IMR-90 (cell line): ENCODE measurements around the gene DLX3. TPM values are rescaled to one million over a fixed set of nuclear protein-coding genes. Genes with fewer than 3 reads are reported as not detected.

ENCODE experiments used
- ATAC-seq: fragments of 200-7000 bp; cut with Tn5 transposase; 2 replicates; pipeline ENCODE4 v1.9.1; 2020; ENCODE audit warnings: low read depth, mild to moderate bottlenecking, moderate library complexity
- BruUV-seq: library from RNA; stranded (reverse); fragments of 400-500 nt; replicated peaks from 2 replicates; lab custom pipeline; 2021; lab: Mats Ljungman, UMichigan
- CTCF ChIA-PET: fragments of 300-600 bp; formaldehyde crosslinking; extraction: SDS; loops from one replicate; lab custom pipeline; 2021; ENCODE audit warnings: antibody characterized with exemption; lab: Yijun Ruan, JAX
- POLR2A ChIA-PET: fragments of 300-600 bp; sonication (Branson Sonifier 250); formaldehyde crosslinking; loops from one replicate; lab custom pipeline; 2022; ENCODE audit warnings: antibody characterized with exemption; ENCODE audit not compliant: unreplicated experiment; lab: Charles Lee
- DNase-seq: peaks from one replicate; pipeline ENCODE4 v3.0.0; 2013
- H2AFZ ChIP-seq: replicated peaks from 2 replicates; pipeline ENCODE3; 2013; ENCODE audit warnings: low read length, mild to moderate bottlenecking; ENCODE audit not compliant: poor library complexity
- H2AK5ac ChIP-seq: 2 replicates; pipeline ENCODE4 v1.6.1; 2013; ENCODE audit warnings: low read depth, low read length, inconsistent platforms
- H2AK9ac ChIP-seq: replicated peaks from 2 replicates; pipeline ENCODE3; 2013; ENCODE audit warnings: mild to moderate bottlenecking, low read depth, low read length, moderate library complexity; ENCODE audit not compliant: poor library complexity
- H2BK120ac ChIP-seq: 2 replicates; pipeline ENCODE4 v1.6.1; 2013; ENCODE audit warnings: low read depth, low read length, inconsistent platforms
- H2BK15ac ChIP-seq: 3 replicates; pipeline ENCODE4 v1.6.1; 2013; ENCODE audit warnings: low read depth, low read length, inconsistent platforms
- H2BK20ac ChIP-seq: 2 replicates; pipeline ENCODE4 v1.6.1; 2013; ENCODE audit warnings: low read depth, mild to moderate bottlenecking, inconsistent platforms, low read length, moderate library complexity
- H2BK5ac ChIP-seq: 2 replicates; pipeline ENCODE4 v1.6.1; 2013; ENCODE audit warnings: mild to moderate bottlenecking, low read depth, low read length, inconsistent platforms; ENCODE audit not compliant: poor library complexity, severe bottlenecking
- H3K14ac ChIP-seq: replicated peaks from 2 replicates; pipeline ENCODE4 v1.6.1; 2013; ENCODE audit warnings: low read depth, low read length, inconsistent platforms
- H3K18ac ChIP-seq: 2 replicates; pipeline ENCODE4 v1.6.1; 2013; ENCODE audit warnings: low read depth, low read length, control low read depth
- H3K23ac ChIP-seq: 2 replicates; pipeline ENCODE4 v1.6.1; 2013; ENCODE audit warnings: low read depth, low read length, inconsistent platforms
- H3K27ac ChIP-seq: 2 replicates; pipeline ENCODE4 v1.5.1; 2013; ENCODE audit warnings: mild to moderate bottlenecking, control low read depth, low read length; ENCODE audit not compliant: insufficient read depth
- H3K27me3 ChIP-seq: 2 replicates; pipeline ENCODE4 v1.6.1; 2013; ENCODE audit warnings: low read length; ENCODE audit not compliant: control insufficient read depth, insufficient read depth
- H3K36me3 ChIP-seq: 2 replicates; pipeline ENCODE4 v1.6.1; 2013; ENCODE audit warnings: low read length, mixed read lengths; ENCODE audit not compliant: control insufficient read depth, insufficient read depth
- H3K4ac ChIP-seq: 2 replicates; pipeline ENCODE4 v1.6.1; 2013; ENCODE audit warnings: low read depth, low read length, inconsistent platforms
- H3K4me1 ChIP-seq: 2 replicates; pipeline ENCODE4 v1.6.1; 2013; ENCODE audit warnings: low read length, mixed read lengths; ENCODE audit not compliant: control insufficient read depth, insufficient read depth
- H3K4me2 ChIP-seq: 2 replicates; pipeline ENCODE4 v1.6.1; 2013; ENCODE audit warnings: low read depth, mild to moderate bottlenecking, control low read depth, low read length, moderate library complexity
- H3K4me3 ChIP-seq: 2 replicates; pipeline ENCODE4 v1.5.1; 2013; ENCODE audit warnings: low read depth, mild to moderate bottlenecking, control low read depth, low read length, moderate library complexity; ENCODE audit not compliant: insufficient read depth
- H3K56ac ChIP-seq: 2 replicates; pipeline ENCODE4 v1.6.1; 2013; ENCODE audit warnings: low read length, inconsistent platforms; ENCODE audit not compliant: insufficient read depth; ENCODE audit errors: extremely low read depth
- H3K79me1 ChIP-seq, 2 experiments: 2 replicates each; pipeline ENCODE4 v1.6.1; 2013; ENCODE audit warnings: low read length in 2 of 2, inconsistent platforms in 1 of 2, low read depth in 1 of 2
- H3K9ac ChIP-seq: 2 replicates; pipeline ENCODE4 v1.6.1; 2013; ENCODE audit warnings: low read depth, low read length, control low read depth
- H3K9me1 ChIP-seq: 2 replicates; pipeline ENCODE4 v1.6.1; 2013; ENCODE audit warnings: low read length, inconsistent platforms; ENCODE audit not compliant: insufficient read depth
- H3K9me3 ChIP-seq: 2 replicates; pipeline ENCODE4 v1.6.1; 2013; ENCODE audit warnings: low read length; ENCODE audit not compliant: control insufficient read depth, insufficient read depth
- H4K20me1 ChIP-seq: 2 replicates; pipeline ENCODE4 v1.6.1; 2013; ENCODE audit warnings: low read length, inconsistent platforms; ENCODE audit not compliant: insufficient read depth
- H4K5ac ChIP-seq: 2 replicates; pipeline ENCODE4 v1.6.1; 2013; ENCODE audit warnings: mild to moderate bottlenecking, low read depth, low read length, control low read depth
- H4K8ac ChIP-seq, 2 experiments: 2 replicates each; pipeline ENCODE4 v1.6.1; 2013; ENCODE audit warnings: low read depth in 2 of 2, low read length in 2 of 2, control low read depth in 1 of 2, inconsistent platforms in 1 of 2
- H4K91ac ChIP-seq: 2 replicates; pipeline ENCODE4 v1.6.1; 2013; ENCODE audit warnings: low read depth, low read length, inconsistent platforms; ENCODE audit not compliant: insufficient read depth
- BHLHE40 ChIP-seq: fragments of 150-350 bp; IDR thresholded peaks from 2 replicates; pipeline ENCODE4 v1.6.1; 2016; ENCODE audit warnings: mild to moderate bottlenecking, low read depth, low read length
- CEBPB ChIP-seq: IDR thresholded peaks from 2 replicates; pipeline ENCODE4 v1.6.1; 2012; ENCODE audit warnings: low read depth, low read length, improper control_type of control experiment
- CHD1 ChIP-seq: IDR thresholded peaks from 2 replicates; pipeline ENCODE4 v1.6.1; 2012; ENCODE audit warnings: low read depth, low read length, improper control_type of control experiment
- CTCF ChIP-seq: conservative IDR thresholded peaks from 2 replicates; pipeline ENCODE4 v1.5.1; 2012; ENCODE audit warnings: mild to moderate bottlenecking, low read depth, low read length, improper control_type of control experiment
- ELK1 ChIP-seq: fragments of 150-350 bp; IDR thresholded peaks from 2 replicates; pipeline ENCODE4 v1.6.1; 2016; ENCODE audit warnings: low read depth, mild to moderate bottlenecking, low read length, moderate library complexity, borderline replicate concordance
- FOS ChIP-seq: fragments of 150-350 bp; IDR thresholded peaks from 2 replicates; pipeline ENCODE4 v1.6.1; 2016; ENCODE audit warnings: low read depth, low read length
- MAFK ChIP-seq: IDR thresholded peaks from 2 replicates; pipeline ENCODE4 v1.6.1; 2012; ENCODE audit warnings: low read depth, low read length, improper control_type of control experiment
- MAZ ChIP-seq: IDR thresholded peaks from 2 replicates; pipeline ENCODE4 v1.6.1; 2012; ENCODE audit warnings: low read depth, mild to moderate bottlenecking, low read length, improper control_type of control experiment, moderate library complexity, borderline replicate concordance
- MXI1 ChIP-seq: IDR thresholded peaks from 2 replicates; pipeline ENCODE4 v1.6.1; 2012; ENCODE audit warnings: low read depth, mild to moderate bottlenecking, low read length, moderate library complexity, borderline replicate concordance
- NFE2L2 ChIP-seq: fragments of 150-350 bp; IDR thresholded peaks from 2 replicates; pipeline ENCODE4 v1.6.1; 2016; ENCODE audit warnings: low read depth, mild to moderate bottlenecking, low read length
- POLR2A ChIP-seq: IDR thresholded peaks from 2 replicates; pipeline ENCODE4 v1.6.1; 2012; ENCODE audit warnings: mild to moderate bottlenecking, low read depth, low read length
- RAD21 ChIP-seq: IDR thresholded peaks from 2 replicates; pipeline ENCODE4 v1.6.1; 2012; ENCODE audit warnings: low read length, improper control_type of control experiment
- RCOR1 ChIP-seq: IDR thresholded peaks from 2 replicates; pipeline ENCODE4 v1.6.1; 2012; ENCODE audit warnings: mild to moderate bottlenecking, low read length, improper control_type of control experiment; ENCODE audit not compliant: insufficient replicate concordance
- RFX5 ChIP-seq: IDR thresholded peaks from 2 replicates; pipeline ENCODE4 v1.8.0; 2012; ENCODE audit warnings: low read depth, mild to moderate bottlenecking, low read length, moderate library complexity
- SMC3 ChIP-seq: fragments of 150-350 bp; IDR thresholded peaks from 2 replicates; pipeline ENCODE4 v1.6.1; 2016; ENCODE audit warnings: low read depth, mild to moderate bottlenecking, antibody characterized with exemption, low read length, moderate library complexity
- USF2 ChIP-seq: fragments of 150-350 bp; IDR thresholded peaks from 2 replicates; pipeline ENCODE4 v1.6.1; 2017; ENCODE audit warnings: mild to moderate bottlenecking, antibody characterized with exemption, low read length, low read depth
- WGBS, 2 experiments: methylation state at CpG; one replicate each; pipeline versions ENCODE4 v1.1.5 to v1.1.7; 2013; ENCODE audit warnings: missing lambda C conversion rate in 2 of 2; ENCODE audit not compliant: insufficient read length in 1 of 2; ENCODE audit errors: extremely low coverage in 2 of 2; 5-methylcytosine and 5-hydroxymethylcytosine counted together
- dilution Hi-C: fragments of 300-500 bp; cut with HindIII; formaldehyde crosslinking; loops from one replicate; pipeline ENCODE4 v1.14.3; 2018; ENCODE audit warnings: low sequenced_read_pairs; ENCODE audit not compliant: unreplicated experiment
- in situ Hi-C: fragments of 300-500 bp; cut with MboI; formaldehyde crosslinking; loops from 3 replicates; pipeline ENCODE4 v1.14.3; 2019; ENCODE audit warnings: low sequenced_read_pairs, inconsistent platforms, mixed read lengths
- intact Hi-C: fragments of 100-400 bp; cut with micrococcal nuclease; formaldehyde crosslinking; loops from 2 replicates; pipeline ENCODE4 v1.10.0; 2022
- polyA plus RNA-seq, 3 experiments: library from polyadenylated mRNA; depleted of rRNA; stranded (reverse); fragments of >200 nt; gene quantifications; 2 replicates each; pipeline ENCODE4 v1.2.3, GENCODE V29; 2012; ENCODE audit warnings: low replicate concordance in 1 of 3
- total RNA-seq: library from RNA; depleted of rRNA; stranded (reverse); fragments of >200 nt; gene quantifications from 2 replicates; pipeline ENCODE4 v1.2.3, GENCODE V29; 2012

Gene DLX3
- total and polyA plus RNA-seq, 2 of the 4 experiments (the other 2 are of a cell fraction): not detected

DNA sequence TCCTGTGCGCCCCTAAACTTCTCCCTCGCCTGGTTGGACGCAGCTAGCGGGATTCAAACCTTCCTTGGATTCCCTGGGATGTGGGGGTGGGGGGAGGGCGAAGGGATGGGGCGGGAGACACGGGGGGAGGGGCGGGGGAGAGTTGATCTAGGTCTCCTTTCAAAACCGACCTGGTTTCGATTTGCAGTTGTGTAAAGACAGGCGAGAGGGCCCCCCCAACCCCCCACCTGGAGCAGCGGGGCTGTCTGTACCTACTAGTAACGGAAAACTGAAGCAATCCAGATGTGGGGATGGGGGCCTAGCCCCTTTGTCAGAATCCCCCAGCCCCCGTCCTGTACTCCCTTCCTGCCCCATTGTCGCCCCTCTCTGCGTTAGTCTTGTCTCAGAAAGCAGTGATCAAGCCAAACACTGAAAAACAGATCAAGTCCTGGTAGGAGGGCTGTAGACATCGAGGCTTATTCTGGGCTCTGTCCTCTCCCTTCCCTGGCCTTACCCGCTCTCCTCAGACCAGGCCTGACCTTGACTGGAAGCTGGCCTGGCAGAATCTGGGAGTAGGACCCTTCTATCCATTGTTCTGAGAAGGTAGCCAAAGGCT lies 25.1 kb downstream of the DLX3 start:
- ATAC-seq (no peak), DNase-seq (no peak)
- dilution Hi-C loops: no loop called here
- Histone ChIP-seq H3K4me2 (no peak overlapping the region), H4K5ac (no peak overlapping the region), H3K4ac (no peak overlapping the region), H2BK20ac (no peak overlapping the region), H3K27ac (no peak overlapping the region), H3K4me1 (no peaks in the 10 kb centered on the region), H3K9me3 (peaks cover 16% of the 10 kb centered on the region), H2AFZ (peak overlapping the region; percentile 49), H3K79me1 (no peaks in the 10 kb centered on the region), H2AK5ac (no peak overlapping the region), H3K18ac (no peak overlapping the region), H2BK5ac (no peak overlapping the region), H2AK9ac (peak overlapping the region; percentile 34), H4K20me1 (no peaks in the 10 kb centered on the region; the same call in none of the 2 replicates), H2BK15ac (no peak overlapping the region), H3K9me1 (no peaks in the 10 kb centered on the region), H3K14ac (no peak overlapping the region), H3K9ac (no peak overlapping the region), H3K27me3 (peaks cover 98% of the 10 kb centered on the region), H3K23ac (no peak overlapping the region; the same call in 1 of the 2 replicates), H4K91ac (no peak overlapping the region), H3K36me3 (no peaks in the 10 kb centered on the region), H3K4me3 (no peak overlapping the region), H3K56ac (no peak overlapping the region), H2BK120ac (no peak overlapping the region), H4K8ac (no peak overlapping the region)
- in situ Hi-C loops: no loop called here
- no TSS peak for BruUV-seq
- TF ChIP-seq ELK1 (no peak), MAZ (no peak), RAD21 (no peak), MXI1 (no peak), USF2 (no peak), BHLHE40 (no peak), CHD1 (no peak), RCOR1 (no peak), RFX5 (no peak), SMC3 (no peak), CTCF (no peak), NFE2L2 (no peak), CEBPB (no peak), POLR2A (no peak), MAFK (no peak), FOS (no peak)
- WGBS, 2 experiments: no CpG with 5 or more reads among the region's 18 CpGs
- POLR2A ChIA-PET: no interaction called here
- intact Hi-C loops: no loop called here
- CTCF ChIA-PET: no interaction called here
